Stimulated activated CD4-positive, alpha-beta T cell treated with anti-CD3 and anti-CD28 coated beads, TNF-alpha, amount 100 ng/mL, for 48 hours (primary cell): Measurements from ENCODE around the gene CABYR.

ENCODE experiments used
- DNase-seq, 3 donors: peaks; one replicate each; pipeline ENCODE4 v3.0.0-alpha.2; 2020; ENCODE audit warnings: low read depth in 3 of 3

The CABYR gene, protein sequence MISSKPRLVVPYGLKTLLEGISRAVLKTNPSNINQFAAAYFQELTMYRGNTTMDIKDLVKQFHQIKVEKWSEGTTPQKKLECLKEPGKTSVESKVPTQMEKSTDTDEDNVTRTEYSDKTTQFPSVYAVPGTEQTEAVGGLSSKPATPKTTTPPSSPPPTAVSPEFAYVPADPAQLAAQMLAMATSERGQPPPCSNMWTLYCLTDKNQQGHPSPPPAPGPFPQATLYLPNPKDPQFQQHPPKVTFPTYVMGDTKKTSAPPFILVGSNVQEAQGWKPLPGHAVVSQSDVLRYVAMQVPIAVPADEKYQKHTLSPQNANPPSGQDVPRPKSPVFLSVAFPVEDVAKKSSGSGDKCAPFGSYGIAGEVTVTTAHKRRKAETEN

GRCh38 chr18:24138789-24139616, at the start of gene CABYR:
TSS of gene CABYR (plus strand) at chr18:24139062. CDS start at chr18:24143115, 4,053 bp downstream.
- DNase-seq, result peak; percentile 59 to 67 (median 61)

GRCh38 chr18:24089076-24089475, 49.8 kb upstream of the CABYR start:
- DNase-seq, result no peak

DNA sequence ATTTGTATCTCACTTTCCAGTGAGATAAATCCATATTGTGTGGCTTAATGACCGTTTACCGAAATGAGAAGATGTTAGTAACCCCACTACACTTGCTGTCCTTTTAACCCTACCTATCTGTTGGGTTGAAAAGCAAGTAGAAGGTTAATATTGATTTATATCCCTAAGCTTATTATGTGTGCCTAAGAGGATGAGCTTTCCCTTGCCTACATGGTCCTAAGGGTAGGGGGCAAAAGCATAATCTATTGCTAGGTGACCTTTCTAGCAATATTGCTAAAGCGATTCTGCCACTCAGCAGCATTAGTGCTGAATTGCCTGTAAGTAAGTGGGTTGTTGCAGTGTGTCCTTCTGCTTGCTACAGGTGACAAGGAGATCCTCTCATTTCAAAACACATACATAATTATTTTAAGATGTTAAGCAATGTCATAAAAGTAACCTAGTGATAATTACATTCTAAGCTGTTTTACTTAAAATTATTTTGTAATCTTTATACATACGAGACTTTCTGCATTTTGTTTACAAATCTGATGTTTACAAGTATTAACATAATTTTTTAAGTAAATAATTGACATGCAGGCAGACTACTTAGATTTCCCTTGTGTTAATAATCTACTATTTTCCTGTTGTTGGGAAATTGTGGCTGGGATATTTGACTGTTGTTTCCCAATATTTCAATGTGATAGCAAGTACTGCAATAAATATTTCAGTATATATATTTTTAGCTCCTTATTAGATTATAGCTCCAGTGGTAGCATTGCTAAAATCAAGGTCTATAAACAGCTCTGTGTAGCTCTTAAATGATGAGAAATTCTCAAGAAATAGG, 49.1 kb upstream of the CABYR start:
- no peak for DNase-seq

GRCh38 chr18:24090876-24091275, 48.0 kb upstream of the CABYR start:
- DNase-seq, result no peak

GRCh38 chr18:24094561-24094960, 44.3 kb upstream of the CABYR start:
- DNase-seq, result no peak

GRCh38 chr18:24095976-24096375, 42.9 kb upstream of the CABYR start:
- no peak for DNase-seq

DNA sequence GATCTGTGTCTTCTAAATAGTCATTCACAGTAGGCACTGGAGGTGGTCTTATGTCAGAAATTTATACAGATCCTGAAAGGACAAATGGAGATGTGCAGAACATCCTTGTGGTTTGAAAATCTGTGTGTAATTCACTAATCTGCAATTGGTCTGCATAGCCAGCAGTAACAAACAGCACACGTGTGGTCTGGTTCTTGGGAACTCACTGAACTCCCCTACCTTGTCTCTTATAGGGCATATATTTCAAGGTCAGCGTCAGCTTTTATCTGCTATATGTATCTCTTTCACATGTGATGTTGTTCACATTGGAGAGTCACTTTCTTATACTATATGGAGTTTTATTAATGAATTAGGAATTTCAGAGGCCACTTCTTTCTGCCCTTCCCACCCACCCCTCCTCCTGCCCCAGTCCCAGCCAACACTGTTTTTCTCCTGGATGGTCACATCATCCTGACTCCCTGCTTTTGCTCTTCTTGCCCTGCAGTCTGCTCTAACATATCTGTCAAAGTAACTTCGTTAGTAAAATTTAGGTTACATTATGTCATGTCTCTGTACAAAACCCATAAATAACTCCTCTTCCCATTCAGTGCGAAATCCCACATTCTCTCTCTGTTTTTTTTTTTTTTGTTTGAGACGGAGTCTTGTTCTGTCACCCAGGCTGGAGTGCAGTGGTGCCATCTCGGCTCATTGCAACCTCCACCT, 35.4 kb upstream of the CABYR start:
- no peak for DNase-seq

- DNase-seq, result no peak
Measured at GRCh38 chr18:24104486-24104885, 34.4 kb upstream of the CABYR start.

GRCh38 chr18:24108641-24109040, 30.2 kb upstream of the CABYR start:
- no peak for DNase-seq

DNA sequence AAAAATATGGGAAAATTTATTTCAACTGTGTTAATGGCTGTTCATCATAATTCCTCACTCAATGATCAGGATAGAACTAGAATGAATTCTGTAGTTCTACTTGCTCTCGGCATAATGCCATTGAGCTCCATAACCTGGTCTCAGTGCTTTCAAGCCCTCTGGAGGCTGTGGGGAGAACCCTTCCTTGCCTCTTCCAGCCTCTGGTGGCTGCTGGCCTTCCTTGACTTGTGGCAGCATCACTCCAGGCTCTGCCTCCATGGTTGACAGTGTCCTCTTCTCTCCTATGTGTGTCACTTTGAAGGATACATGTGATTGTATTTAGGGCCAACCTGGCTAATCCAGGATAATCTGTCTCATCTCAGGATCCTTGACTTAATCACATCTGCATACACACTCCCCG, 26.9 kb upstream of the CABYR start:
- no peak for DNase-seq

DNA sequence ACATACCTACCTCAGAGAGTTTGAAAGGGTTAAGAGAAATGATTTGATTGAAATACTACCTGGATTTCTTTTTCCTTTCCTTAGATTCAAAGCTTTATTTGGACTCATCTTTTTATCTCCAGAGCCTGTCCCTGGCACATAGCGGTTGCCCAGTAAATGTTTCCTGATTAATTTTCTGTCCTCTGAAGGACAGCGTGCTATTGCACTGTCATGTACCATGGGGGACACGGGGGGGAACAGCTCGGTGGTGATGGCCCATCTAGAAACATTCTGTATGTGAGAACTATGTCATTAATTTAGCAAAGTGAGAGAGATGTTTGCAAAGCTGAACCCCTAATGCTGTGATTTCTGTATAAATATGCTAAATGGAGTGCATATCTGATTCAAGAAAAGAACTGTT, 26.4 kb upstream of the CABYR start:
- no peak for DNase-seq

DNA sequence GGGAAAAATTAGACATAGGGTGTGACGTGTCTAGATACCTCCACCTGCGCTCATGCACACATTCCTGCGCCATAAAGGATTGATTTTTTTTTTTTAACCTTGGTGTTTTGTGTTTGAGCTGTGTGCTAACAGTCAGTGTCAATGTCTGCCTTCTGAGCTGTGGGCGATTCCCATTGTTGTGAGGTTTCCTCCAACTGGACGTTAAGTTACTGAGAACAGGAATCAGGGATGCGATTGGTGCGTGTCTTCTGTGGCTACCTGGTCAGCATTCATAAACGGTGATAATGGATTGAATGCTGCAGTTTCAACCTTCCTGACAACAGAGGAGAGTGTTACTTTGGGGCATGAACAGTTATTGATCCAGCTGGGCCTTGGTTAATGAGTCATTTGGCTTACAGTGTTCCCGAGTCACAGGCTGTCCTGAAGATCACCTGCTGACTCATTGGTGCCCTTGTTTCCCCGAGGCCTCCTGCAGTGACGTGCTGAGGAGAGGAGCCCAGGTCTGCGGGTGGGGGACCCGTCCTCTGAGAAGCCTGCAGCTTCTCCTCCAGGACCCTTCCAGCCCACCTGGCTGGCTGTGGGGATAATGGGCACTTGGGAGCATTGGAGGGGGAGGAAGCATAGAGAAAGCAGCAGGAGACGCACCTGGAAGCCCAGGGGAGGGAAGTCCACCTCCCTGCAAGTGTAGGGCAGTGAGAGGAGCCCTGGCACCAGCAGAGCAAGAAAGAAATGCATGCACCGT, 25.8 kb upstream of the CABYR start:
- no peak for DNase-seq

DNA sequence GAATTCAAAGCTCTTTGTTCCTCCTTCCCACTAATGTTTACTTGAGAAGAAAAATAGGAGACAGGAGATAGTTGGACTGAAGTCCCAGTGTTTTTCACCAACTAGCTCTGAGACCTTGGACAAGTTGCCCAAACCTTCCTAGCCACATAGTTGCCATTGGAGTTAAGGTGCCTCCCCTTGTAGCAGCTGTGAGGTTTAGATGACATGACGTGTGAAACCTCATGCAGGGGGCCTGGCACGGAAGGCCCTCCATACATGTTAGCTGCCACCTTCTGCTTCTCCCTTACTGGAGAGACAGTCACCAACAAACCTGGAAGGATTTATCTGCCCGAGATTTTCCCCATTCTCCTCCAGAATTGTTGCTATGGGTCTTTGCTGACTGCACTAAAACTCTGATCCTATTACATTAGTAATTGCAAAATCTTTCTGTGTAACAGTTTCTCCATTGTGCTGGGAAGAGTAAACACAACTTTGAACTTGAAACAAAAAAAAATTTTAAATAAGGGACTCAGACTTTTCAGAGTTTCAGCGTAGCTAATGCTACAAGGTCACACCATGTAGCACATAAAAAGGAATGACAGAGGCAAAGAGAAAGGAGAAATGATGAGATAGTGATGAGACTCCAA, 23.8 kb upstream of the CABYR start:
- DNase-seq, result no peak

DNA sequence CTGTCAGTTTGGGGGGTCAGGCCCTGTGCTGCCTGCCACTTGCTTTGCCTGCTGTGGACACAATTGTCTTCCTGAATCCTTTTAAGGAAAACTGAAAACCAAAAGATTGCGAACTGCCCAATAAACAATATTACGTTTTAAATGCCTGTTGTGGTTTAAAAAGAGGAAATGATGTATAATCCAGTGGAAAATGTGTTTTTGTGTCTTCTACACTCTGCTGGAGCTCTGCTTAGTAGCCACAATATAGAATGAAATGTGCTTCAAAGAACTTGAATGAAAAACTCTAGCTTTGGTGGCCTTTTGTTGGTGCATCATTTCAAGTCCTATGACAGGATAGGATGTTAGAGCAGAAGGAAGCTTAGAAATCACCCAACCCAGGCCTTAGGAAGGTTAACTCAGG, 23.2 kb upstream of the CABYR start:
- DNase-seq, result no peak

GRCh38 chr18:24118750-24119577, 19.9 kb upstream of the CABYR start:
- DNase-seq, result peak; percentile 44 to 64 (median 62)

GRCh38 chr18:24120676-24121075, 18.2 kb upstream of the CABYR start:
- DNase-seq, result no peak

DNA sequence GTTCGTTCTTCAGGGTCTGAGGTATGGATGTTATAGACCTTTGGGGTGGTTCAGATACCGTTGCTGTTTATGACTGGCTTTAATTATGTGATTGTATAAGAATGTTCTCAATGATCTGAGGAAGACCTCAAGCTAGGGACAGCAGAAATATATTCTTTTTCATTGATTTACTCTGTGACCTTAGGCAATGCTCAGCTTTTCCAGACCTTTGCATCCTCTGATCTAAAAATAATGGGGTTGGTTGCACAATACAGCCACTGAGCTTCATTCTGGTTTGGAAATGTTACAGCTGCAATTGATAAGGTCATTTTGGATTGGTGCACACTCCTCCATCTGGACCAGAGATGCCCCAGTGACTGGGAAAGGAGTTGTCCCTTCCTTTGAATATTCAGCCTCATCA, 17.2 kb upstream of the CABYR start:
- DNase-seq, result no peak

- DNase-seq, result no peak
Measured at GRCh38 chr18:24126155-24126961, 12.5 kb upstream of the CABYR start.

DNA sequence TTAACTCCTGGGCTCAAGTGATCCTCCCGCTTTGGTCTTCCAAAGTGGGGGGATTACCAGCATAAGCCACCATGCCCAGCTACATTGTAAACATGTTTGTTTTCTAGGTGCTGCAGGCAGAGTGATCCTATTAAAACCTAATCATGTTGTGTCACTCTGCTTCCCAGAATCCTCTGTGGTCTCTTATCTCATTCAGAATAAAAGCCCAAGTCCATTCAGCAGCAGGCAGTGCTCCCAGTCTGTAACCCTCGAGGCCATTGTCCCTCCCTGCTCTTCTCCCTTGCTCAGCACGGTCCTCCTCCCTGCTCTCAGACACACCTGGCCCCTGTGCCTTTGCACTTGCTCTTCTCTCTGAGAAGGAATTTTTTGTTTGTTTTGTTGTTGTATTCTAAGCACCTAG, 11.1 kb upstream of the CABYR start:
- DNase-seq, result no peak
